ENCODE measurements around the gene ARHGAP25. TPM values are rescaled to one million over a fixed set of nuclear protein-coding genes. Genes with fewer than 3 reads are reported as not detected.

Gene ARHGAP25
- total RNA-seq, 2 experiments from 2014 or later: 68.2 to 68.7 TPM

GRCh38 chr2:68720665-68721064, 13.9 kb upstream of the ARHGAP25 start:
- ChIA-PET POLR2A (interaction anchor here (1.1 to 2.6 kb wide), 4 partner anchors 13 to 253 kb away, joined by 3 to 18 read pairs (median 6); partner anchors contain the start of genes APLF, ARHGAP25 and FBXO48), CTCF (interaction anchor here (1.1 to 23.9 kb wide), 10 partner anchors 12 to 255 kb away, joined by 3 to 449 read pairs (median 10); partner anchors contain the start of genes APLF, ARHGAP25 and FBXO48)
- peak overlapping the region; percentile 91 for H3K27ac Mint-ChIP-seq
- DNase-seq (no peak), ATAC-seq (no peak)
- H3K9me3 Mint-ChIP-seq (ENCODE audit: insufficient read depth): peaks cover under 1% of the 10 kb centered on the region
- H3K4me3 Mint-ChIP-seq: peak overlapping the region; percentile 46
- H3K4me1 Mint-ChIP-seq (ENCODE audit: low read depth): peaks cover 98% of the 10 kb centered on the region
- H3K27me3 Mint-ChIP-seq (ENCODE audit: low read depth): no peaks in the 10 kb centered on the region
- H3K36me3 Mint-ChIP-seq (ENCODE audit: low read depth): peaks cover 4% of the 10 kb centered on the region

- ATAC-seq: peak; percentile 72
- Mint-ChIP-seq H3K27me3 (ENCODE audit: low read depth) (no peaks in the 10 kb centered on the region), H3K36me3 (ENCODE audit: low read depth) (peaks cover 4% of the 10 kb centered on the region), H3K4me1 (ENCODE audit: low read depth) (peaks cover 98% of the 10 kb centered on the region), H3K4me3 (peak overlapping the region; percentile 46), H3K9me3 (ENCODE audit: insufficient read depth) (no peaks in the 10 kb centered on the region), H3K27ac (peak overlapping the region; percentile 91)
- CTCF ChIA-PET: interaction anchor here (0.7 to 23.9 kb wide), 16 partner anchors 11 to 256 kb away, joined by 3 to 449 read pairs (median 4); partner anchors contain the start of genes APLF, ARHGAP25 and FBXO48
- POLR2A ChIA-PET: interaction anchor here (1.1 to 2.6 kb wide), 7 partner anchors 13 to 254 kb away, joined by 3 to 18 read pairs (median 3); partner anchors contain the start of genes APLF, ARHGAP25 and FBXO48
- peak; percentile 68 for DNase-seq
These were observed 13.0 kb upstream of the ARHGAP25 start for GRCh38 chr2:68721482-68722101.

GRCh38 chr2:68722712-68723111, 11.9 kb upstream of the ARHGAP25 start:
- Mint-ChIP-seq H3K9me3 (ENCODE audit: insufficient read depth) (no peaks in the 10 kb centered on the region), H3K4me3 (no peak overlapping the region), H3K4me1 (ENCODE audit: low read depth) (peaks cover 98% of the 10 kb centered on the region), H3K36me3 (ENCODE audit: low read depth) (peaks cover 5% of the 10 kb centered on the region), H3K27me3 (ENCODE audit: low read depth) (no peaks in the 10 kb centered on the region), H3K27ac (peak overlapping the region; percentile 54)
- POLR2A ChIA-PET: interaction anchor here (1.6 to 1.7 kb wide), 2 partner anchors 12 to 42 kb away, joined by 3 to 8 read pairs; partner anchors contain the start of gene ARHGAP25
- ATAC-seq: no peak
- DNase-seq: no peak
- CTCF ChIA-PET: interaction anchor here (0.7 to 23.9 kb wide), 13 partner anchors 10 to 257 kb away, joined by 3 to 449 read pairs (median 6); partner anchors contain the start of genes APLF, ARHGAP25 and FBXO48

GRCh38 chr2:68723181-68723580, 11.4 kb upstream of the ARHGAP25 start:
- CTCF ChIA-PET: interaction anchor here (0.8 to 23.9 kb wide), 8 partner anchors 14 to 258 kb away, joined by 3 to 449 read pairs (median 12); partner anchors contain the start of genes APLF and FBXO48

GRCh38 chr2:68726100-68726499, 8.5 kb upstream of the ARHGAP25 start:
- H3K27ac Mint-ChIP-seq: peak overlapping the region; percentile 79
- H3K36me3 Mint-ChIP-seq (ENCODE audit: low read depth): peaks cover 7% of the 10 kb centered on the region
- POLR2A ChIA-PET: interaction anchor here (1.1 to 1.5 kb wide), 2 partner anchors 9 to 15 kb away, joined by 5 read pairs; no protein-coding TSS in a partner anchor
- H3K9me3 Mint-ChIP-seq (ENCODE audit: insufficient read depth): no peaks in the 10 kb centered on the region
- DNase-seq: peak; percentile 10
- no peak overlapping the region for H3K4me3 Mint-ChIP-seq
- peaks cover 80% of the 10 kb centered on the region for H3K4me1 Mint-ChIP-seq (ENCODE audit: low read depth)
- no peaks in the 10 kb centered on the region for H3K27me3 Mint-ChIP-seq (ENCODE audit: low read depth)
- CTCF ChIA-PET: interaction anchor here (0.8 to 23.9 kb wide), 6 partner anchors 9 to 182 kb away, joined by 3 to 449 read pairs (median 4); partner anchors contain the start of gene ARHGAP25
- ATAC-seq: no peak

More at GRCh38 chr2:68723181-68723580, 11.4 kb upstream of the ARHGAP25 start:
- no peaks in the 10 kb centered on the region for H3K27me3 Mint-ChIP-seq (ENCODE audit: low read depth)
- H3K4me3 Mint-ChIP-seq: no peak overlapping the region
- POLR2A ChIA-PET: interaction anchor here (1.6 to 1.7 kb wide), 2 partner anchors 11 to 41 kb away, joined by 3 to 8 read pairs; partner anchors contain the start of gene ARHGAP25
- no peak for DNase-seq
- peaks cover 98% of the 10 kb centered on the region for H3K4me1 Mint-ChIP-seq (ENCODE audit: low read depth)
- ATAC-seq: no peak
- no peaks in the 10 kb centered on the region for H3K9me3 Mint-ChIP-seq (ENCODE audit: insufficient read depth)
- H3K27ac Mint-ChIP-seq: peak overlapping the region; percentile 54
- peaks cover 7% of the 10 kb centered on the region for H3K36me3 Mint-ChIP-seq (ENCODE audit: low read depth)

GRCh38 chr2:68726608-68727367, 7.8 kb upstream of the ARHGAP25 start:
- peak overlapping the region; percentile 79 for H3K27ac Mint-ChIP-seq
- no peaks in the 10 kb centered on the region for H3K27me3 Mint-ChIP-seq (ENCODE audit: low read depth)
- peak; percentile 93 for DNase-seq
- CTCF ChIA-PET: interaction anchor here (1.1 to 23.9 kb wide), 6 partner anchors 8 to 239 kb away, joined by 3 to 449 read pairs (median 4); partner anchors contain the start of gene ARHGAP25
- H3K36me3 Mint-ChIP-seq (ENCODE audit: low read depth): peaks cover 7% of the 10 kb centered on the region
- no peaks in the 10 kb centered on the region for H3K9me3 Mint-ChIP-seq (ENCODE audit: insufficient read depth)
- ATAC-seq: peak; percentile 97
- H3K4me3 Mint-ChIP-seq: peak overlapping the region; percentile 32
- H3K4me1 Mint-ChIP-seq (ENCODE audit: low read depth): peaks cover 79% of the 10 kb centered on the region
- POLR2A ChIA-PET: interaction anchor here (1.1 to 1.8 kb wide), 3 partner anchors 8 to 15 kb away, joined by 5 read pairs; no protein-coding TSS in a partner anchor

- Mint-ChIP-seq H3K9me3 (ENCODE audit: insufficient read depth) (no peaks in the 10 kb centered on the region), H3K4me3 (peak overlapping the region; percentile 32), H3K4me1 (ENCODE audit: low read depth) (peaks cover 68% of the 10 kb centered on the region), H3K27me3 (ENCODE audit: low read depth) (no peaks in the 10 kb centered on the region), H3K27ac (peak overlapping the region; percentile 79), H3K36me3 (ENCODE audit: low read depth) (peaks cover 7% of the 10 kb centered on the region)
- ChIA-PET POLR2A (interaction anchor here (0.6 to 1.8 kb wide), 3 partner anchors 9 to 31 kb away, joined by 3 to 5 read pairs (median 5); no protein-coding TSS in a partner anchor), CTCF (interaction anchor here (0.8 to 23.9 kb wide), 6 partner anchors 17 to 264 kb away, joined by 3 to 449 read pairs (median 5); no protein-coding TSS in a partner anchor)
- DNase-seq: no peak
- ATAC-seq: no peak
These were observed 6.8 kb upstream of the ARHGAP25 start for GRCh38 chr2:68727683-68728375.

- no peak for DNase-seq
- POLR2A ChIA-PET: no interaction called here
These were observed 3.8 kb upstream of the ARHGAP25 start for GRCh38 chr2:68730828-68731227.

GRCh38 chr2:68732036-68732932, 2.3 kb upstream of the ARHGAP25 start:
- CTCF ChIA-PET: interaction anchor here (1.2 to 4.6 kb wide), 7 partner anchors 11 to 269 kb away, joined by 3 to 42 read pairs (median 10); no protein-coding TSS in a partner anchor
- H3K27ac Mint-ChIP-seq: no peak overlapping the region
- H3K4me3 Mint-ChIP-seq: no peak overlapping the region
- H3K36me3 Mint-ChIP-seq (ENCODE audit: low read depth): peaks cover 6% of the 10 kb centered on the region
- POLR2A ChIA-PET: interaction anchor here (1.1 kb wide), 1 partner anchor 15 kb away, joined by 5 read pairs; no protein-coding TSS in a partner anchor
- no peak for ATAC-seq
- H3K9me3 Mint-ChIP-seq (ENCODE audit: insufficient read depth): no peaks in the 10 kb centered on the region
- H3K27me3 Mint-ChIP-seq (ENCODE audit: low read depth): no peaks in the 10 kb centered on the region
- DNase-seq: peak; percentile 17
- H3K4me1 Mint-ChIP-seq (ENCODE audit: low read depth): peaks cover 26% of the 10 kb centered on the region

More at GRCh38 chr2:68730828-68731227, 3.8 kb upstream of the ARHGAP25 start:
- no peak overlapping the region for H3K27ac Mint-ChIP-seq
- ATAC-seq: no peak
- no peaks in the 10 kb centered on the region for H3K27me3 Mint-ChIP-seq (ENCODE audit: low read depth)
- CTCF ChIA-PET: interaction anchor here (0.8 to 4.6 kb wide), 3 partner anchors 22 to 195 kb away, joined by 3 to 42 read pairs (median 3); no protein-coding TSS in a partner anchor
- H3K9me3 Mint-ChIP-seq (ENCODE audit: insufficient read depth): no peaks in the 10 kb centered on the region
- peaks cover 6% of the 10 kb centered on the region for H3K36me3 Mint-ChIP-seq (ENCODE audit: low read depth)
- H3K4me1 Mint-ChIP-seq (ENCODE audit: low read depth): peaks cover 40% of the 10 kb centered on the region
- no peak overlapping the region for H3K4me3 Mint-ChIP-seq

GRCh38 chr2:68733365-68733764, 1.2 kb upstream of the ARHGAP25 start:
- H3K4me3 Mint-ChIP-seq: no peak overlapping the region
- peaks cover 26% of the 10 kb centered on the region for H3K4me1 Mint-ChIP-seq (ENCODE audit: low read depth)
- H3K9me3 Mint-ChIP-seq (ENCODE audit: insufficient read depth): no peaks in the 10 kb centered on the region
- ATAC-seq: no peak
- ChIA-PET POLR2A (interaction anchor here (1.1 to 2.1 kb wide), 8 partner anchors 10 to 37 kb away, joined by 5 to 28 read pairs (median 8); no protein-coding TSS in a partner anchor), CTCF (interaction anchor here (1.0 to 4.6 kb wide), 17 partner anchors 12 to 270 kb away, joined by 3 to 42 read pairs (median 6); no protein-coding TSS in a partner anchor)
- peaks cover 12% of the 10 kb centered on the region for H3K36me3 Mint-ChIP-seq (ENCODE audit: low read depth)
- H3K27me3 Mint-ChIP-seq (ENCODE audit: low read depth): no peaks in the 10 kb centered on the region
- H3K27ac Mint-ChIP-seq: no peak overlapping the region
- DNase-seq: no peak

Measured in activated CD8-positive, alpha-beta T cell treated with anti-CD3 and anti-CD28 coated beads, Interleukin-2, amount 10 ng/mL, durations not matched to agents 7 days and 5 days (primary cell).